Pancreas (tissue), 10 donors: ENCODE measurements around the gene KCNC4. TPM values are rescaled to one million over a fixed set of nuclear protein-coding genes. Genes with fewer than 3 reads are reported as not detected.

Source experiments
- ATAC-seq, 4 donors: fragments of 200-7000 bp; cut with Tn5 transposase; one replicate each; pipeline versions ENCODE4 v1.8.0 to v1.9.1; 2020; ENCODE audit warnings: mild to moderate bottlenecking in 4 of 4, moderate library complexity in 4 of 4
- DNase-seq, 6 donors: peaks; one replicate each; pipeline ENCODE4 v3.0.0-alpha.2; 2020
- FAIRE-seq: peaks from 2 replicates; lab custom pipeline; 2012; peaks lifted over from hg19 to GRCh38; lab: Jason Lieb, UNC
- H3K27ac ChIP-seq, 4 donors: fragments of 200-600 bp; sonication (generic); 1 replicate in 3 of 4; 2 replicates in 1 of 4; pipeline versions ENCODE4 v1.5.0 to v1.8.0; 2020
- H3K27me3 ChIP-seq, 4 donors: fragments of 200-600 bp; one replicate each; pipeline ENCODE4 v1.8.0; 2021
- H3K36me3 ChIP-seq, 3 donors: fragments of 200-600 bp; sonication (generic) in 1 of 3; one replicate each; pipeline versions ENCODE4 v1.5.0 to v1.8.0; 2020 to 2021
- H3K4me1 ChIP-seq, 3 donors: fragments of 200-600 bp; one replicate each; pipeline ENCODE4 v1.8.0; 2021
- H3K4me3 ChIP-seq, 4 donors: fragments of 200-600 bp; sonication (generic) in 2 of 4; one replicate each; pipeline versions ENCODE4 v1.5.0 to v1.8.0; 2020 to 2021
- H3K9me3 ChIP-seq, 4 donors: fragments of 200-600 bp; one replicate each; pipeline ENCODE4 v1.8.0; 2021
- WGBS, 2 donors: extraction: QIAGEN DNeasy Blood & Tissue Kit; methylation state at CpG; one replicate each; pipeline ENCODE4 v1.1.7; 2013; 5-methylcytosine and 5-hydroxymethylcytosine counted together
- intact Hi-C, 3 donors: fragments of 100-400 bp; cut with DNase I; formaldehyde crosslinking; loops; one replicate each; pipeline versions ENCODE4 v1.11.1 to v1.14.2; 2022
- polyA plus RNA-seq, 2 donors: library from polyadenylated mRNA; stranded (reverse); fragments of 200-250 nt; gene quantifications; one replicate each; pipeline ENCODE4 v1.2.3, GENCODE V29; 2013
- total RNA-seq, 6 donors: library from RNA; stranded (reverse); fragmentation: NEBNext Ultra II Directional in 4 of 6; extraction: Animal tissue kit (Norgen Biotek cat#: 25700) in 4 of 6; gene quantifications; one replicate each; pipeline versions ENCODE4 v1.2.1 to v1.2.4, GENCODE V29; 2021 to 2023
- TF ChIP-seq, protein P1 (sequence below), 4 donors: fragments of 200-600 bp; sonication (generic) in 3 of 4; IDR thresholded peaks; one replicate each; pipeline versions ENCODE4 v1.5.0 to v1.8.0; 2021; ENCODE audit warnings: antibody characterized with exemption in 4 of 4
- donor health status: healthy with polysubstance abuse.
- donor health status: DM: no; HTN: no; CAD: no; lungs with moderate emphysema.
- donor health status: DM: no; HTN: no; CAD: no.
- donor health status: control.
- donor health status: control.
- donor health status: Bipolar disorder and iron deficiency.
- donor health status: DM: yes; HTN: yes; CAD: no.
- donor health status: DM: no; HTN: no; CAD: no.
- donor health status: DM: no; HTN: no; CAD: no.
- donor health status: DM: yes; HTN: yes; CAD: no.

The KCNC4 gene
- total and polyA plus RNA-seq, 8 donors: 5.4 to 18.6 (median 9.5) TPM

- Histone ChIP-seq H3K27me3 (no peaks in the 10 kb centered on the region), H3K4me1 (no peaks in the 10 kb centered on the region), H3K4me3 (no peak overlapping the region), H3K9me3 (no peaks in the 10 kb centered on the region), H3K27ac (no peak overlapping the region), H3K36me3 (no peaks in the 10 kb centered on the region)
- no peak for FAIRE-seq
- DNase-seq: no peak
- no peak for ATAC-seq
- WGBS, 2 donors: 76 to 90% methylated on average over 2 of the region's 2 CpGs
- intact Hi-C loops: no loop called here
- TF ChIP-seq, protein P1, sequence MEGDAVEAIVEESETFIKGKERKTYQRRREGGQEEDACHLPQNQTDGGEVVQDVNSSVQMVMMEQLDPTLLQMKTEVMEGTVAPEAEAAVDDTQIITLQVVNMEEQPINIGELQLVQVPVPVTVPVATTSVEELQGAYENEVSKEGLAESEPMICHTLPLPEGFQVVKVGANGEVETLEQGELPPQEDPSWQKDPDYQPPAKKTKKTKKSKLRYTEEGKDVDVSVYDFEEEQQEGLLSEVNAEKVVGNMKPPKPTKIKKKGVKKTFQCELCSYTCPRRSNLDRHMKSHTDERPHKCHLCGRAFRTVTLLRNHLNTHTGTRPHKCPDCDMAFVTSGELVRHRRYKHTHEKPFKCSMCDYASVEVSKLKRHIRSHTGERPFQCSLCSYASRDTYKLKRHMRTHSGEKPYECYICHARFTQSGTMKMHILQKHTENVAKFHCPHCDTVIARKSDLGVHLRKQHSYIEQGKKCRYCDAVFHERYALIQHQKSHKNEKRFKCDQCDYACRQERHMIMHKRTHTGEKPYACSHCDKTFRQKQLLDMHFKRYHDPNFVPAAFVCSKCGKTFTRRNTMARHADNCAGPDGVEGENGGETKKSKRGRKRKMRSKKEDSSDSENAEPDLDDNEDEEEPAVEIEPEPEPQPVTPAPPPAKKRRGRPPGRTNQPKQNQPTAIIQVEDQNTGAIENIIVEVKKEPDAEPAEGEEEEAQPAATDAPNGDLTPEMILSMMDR (IDR thresholded peaks at IDR 0.05): no peak
Measured at GRCh38 chr1:110259770-110260169, 49.7 kb downstream of the KCNC4 start.

Other genes with a start within 250 kb of the KCNC4 start
- 10 to 100 TPM; 44.5 to 85.5 (median 50.1) TPM for gene AHCYL1, start 225.5 kb upstream of the KCNC4 start, total RNA-seq
- gene AHCYL1, start 225.5 kb upstream of the KCNC4 start, polyA plus RNA-seq: 10 to 100 TPM; 29.8 to 55.1 TPM
- gene STRIP1, start 175.7 kb upstream of the KCNC4 start, total RNA-seq: 10 to 100 TPM; 10.7 to 24.9 (median 13.1) TPM
- 10 to 100 TPM; 15.9 to 20.4 TPM for gene STRIP1, start 175.7 kb upstream of the KCNC4 start, polyA plus RNA-seq
- not detected for gene ALX3, start 139.6 kb upstream of the KCNC4 start, total RNA-seq
- gene ALX3, start 139.6 kb upstream of the KCNC4 start, polyA plus RNA-seq: under 1 TPM in 1 of 2 donors, not detected in 1; 0.35 TPM
- gene UBL4B, start 97.9 kb upstream of the KCNC4 start, total RNA-seq: not detected
- not detected for gene UBL4B, start 97.9 kb upstream of the KCNC4 start, polyA plus RNA-seq
- 1 to 10 TPM in 2 of 6 donors, under 1 TPM in 4; 0.31 to 2.4 (median 0.67) TPM for gene SLC6A17, start 59.8 kb upstream of the KCNC4 start, total RNA-seq
- 1 to 10 TPM; 2.1 to 7.1 TPM for gene SLC6A17, start 59.8 kb upstream of the KCNC4 start, polyA plus RNA-seq
- 10 to 100 TPM in 1 of 6 donors, 1 to 10 TPM in 5; 6.9 to 14.2 (median 8.5) TPM for gene RBM15, start 129.1 kb downstream of the KCNC4 start, total RNA-seq
- gene RBM15, start 129.1 kb downstream of the KCNC4 start, polyA plus RNA-seq: 1 to 10 TPM; 1.6 to 6.6 TPM
- gene SLC16A4, start 180.7 kb downstream of the KCNC4 start, total RNA-seq: 1 to 10 TPM in 2 of 6 donors, under 1 TPM in 4; 0.32 to 1.8 (median 0.71) TPM
- under 1 TPM; 0.52 to 0.53 TPM for gene SLC16A4, start 180.7 kb downstream of the KCNC4 start, polyA plus RNA-seq
- 10 to 100 TPM; 29.0 to 63.9 (median 36.8) TPM for gene LAMTOR5, start 197.4 kb downstream of the KCNC4 start, total RNA-seq
- 100 to 1,000 TPM; 107 to 159 TPM for gene LAMTOR5, start 197.4 kb downstream of the KCNC4 start, polyA plus RNA-seq
- gene PROK1, start 240.8 kb downstream of the KCNC4 start, total RNA-seq: under 1 TPM in 1 of 6 donors, not detected in 5; 0.12 TPM
- gene PROK1, start 240.8 kb downstream of the KCNC4 start, polyA plus RNA-seq: under 1 TPM in 1 of 2 donors, not detected in 1; 0.53 TPM